ENCODE measurements around the gene ZNF22. TPM values are rescaled to one million over a fixed set of nuclear protein-coding genes. Genes with fewer than 3 reads are reported as not detected.
A peak's percentile ranks its signal among the peaks of the same experiment; 100 is the strongest.

Gene ZNF22
- polyA plus RNA-seq, 1 experiment, result 23.4 TPM

DNA sequence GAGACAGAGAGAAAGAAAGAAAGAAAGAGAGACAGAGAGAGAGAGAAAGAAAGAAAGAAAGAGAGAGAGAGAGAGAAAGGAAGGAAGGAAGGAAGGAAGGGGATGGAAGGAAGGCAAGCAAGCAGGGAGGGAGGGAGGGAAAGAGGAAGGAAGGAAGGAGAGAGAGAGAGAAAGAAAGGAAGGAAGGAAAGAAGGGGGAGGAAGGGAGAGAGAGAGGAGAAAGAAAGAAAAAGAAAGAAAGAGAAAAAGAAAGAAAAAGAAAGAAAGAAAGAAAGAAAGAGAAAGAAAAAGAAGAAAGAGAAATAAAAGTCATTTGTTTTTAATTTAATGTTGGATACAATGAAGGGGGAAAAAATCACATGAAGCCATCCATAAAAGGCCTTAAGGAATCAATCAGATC lies 45.8 kb upstream of the ZNF22 start:
- Histone ChIP-seq H3K9me3 (ENCODE audit: control insufficient read depth, insufficient read depth, low read length) (no peaks in the 10 kb centered on the region), H3K4me3 (ENCODE audit: low read depth, low read length) (no peak overlapping the region), H3K27me3 (ENCODE audit: control insufficient read depth, insufficient read depth, low read length) (no peaks in the 10 kb centered on the region), H3K27ac (ENCODE audit: low read depth, low read length) (peak overlapping the region; percentile 31)
- ChIA-PET POLR2A (no interaction called here), CTCF (no interaction called here)
- no peak for DNase-seq (ENCODE audit: low read depth, low spot score)
- TF ChIP-seq, protein P1, sequence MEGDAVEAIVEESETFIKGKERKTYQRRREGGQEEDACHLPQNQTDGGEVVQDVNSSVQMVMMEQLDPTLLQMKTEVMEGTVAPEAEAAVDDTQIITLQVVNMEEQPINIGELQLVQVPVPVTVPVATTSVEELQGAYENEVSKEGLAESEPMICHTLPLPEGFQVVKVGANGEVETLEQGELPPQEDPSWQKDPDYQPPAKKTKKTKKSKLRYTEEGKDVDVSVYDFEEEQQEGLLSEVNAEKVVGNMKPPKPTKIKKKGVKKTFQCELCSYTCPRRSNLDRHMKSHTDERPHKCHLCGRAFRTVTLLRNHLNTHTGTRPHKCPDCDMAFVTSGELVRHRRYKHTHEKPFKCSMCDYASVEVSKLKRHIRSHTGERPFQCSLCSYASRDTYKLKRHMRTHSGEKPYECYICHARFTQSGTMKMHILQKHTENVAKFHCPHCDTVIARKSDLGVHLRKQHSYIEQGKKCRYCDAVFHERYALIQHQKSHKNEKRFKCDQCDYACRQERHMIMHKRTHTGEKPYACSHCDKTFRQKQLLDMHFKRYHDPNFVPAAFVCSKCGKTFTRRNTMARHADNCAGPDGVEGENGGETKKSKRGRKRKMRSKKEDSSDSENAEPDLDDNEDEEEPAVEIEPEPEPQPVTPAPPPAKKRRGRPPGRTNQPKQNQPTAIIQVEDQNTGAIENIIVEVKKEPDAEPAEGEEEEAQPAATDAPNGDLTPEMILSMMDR (IDR thresholded peaks at IDR 0.05; ENCODE audit: low read depth, low read length), result no peak

DNA sequence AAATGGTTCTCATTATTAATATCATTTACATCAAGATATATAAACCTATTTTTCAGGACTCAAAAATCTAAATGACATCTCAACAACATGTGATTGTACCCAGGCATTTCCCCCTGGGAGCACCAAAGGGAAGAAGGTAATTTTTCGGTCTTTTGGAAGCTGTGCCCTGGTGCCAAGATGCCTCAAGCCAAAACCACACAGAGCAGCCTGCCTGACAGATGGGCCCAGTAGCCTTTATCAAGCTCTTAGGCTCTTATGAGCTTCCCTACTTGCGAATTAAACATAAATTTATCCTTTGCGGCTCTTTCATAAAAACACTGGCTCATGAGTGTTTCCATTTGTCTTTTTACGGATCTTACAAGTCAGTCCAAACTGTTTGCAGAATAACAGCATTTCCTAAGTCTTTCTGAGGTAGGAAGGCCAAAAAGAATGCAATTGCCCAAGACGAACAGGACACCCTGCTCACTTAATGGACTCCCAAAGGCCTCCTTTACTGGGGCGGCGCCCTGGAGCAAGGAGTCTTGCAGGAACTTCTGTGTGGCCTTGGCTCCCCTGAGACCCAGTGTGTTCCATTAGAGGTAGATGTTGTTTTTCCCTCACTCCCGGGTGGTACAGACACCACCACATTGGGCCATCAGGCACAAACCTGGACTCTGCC lies 45.2 kb upstream of the ZNF22 start:
- H3K27me3 ChIP-seq (ENCODE audit: control insufficient read depth, insufficient read depth, low read length), result no peaks in the 10 kb centered on the region
- ChIA-PET CTCF (no interaction called here), POLR2A (no interaction called here)
- no peaks in the 10 kb centered on the region for H3K9me3 ChIP-seq (ENCODE audit: control insufficient read depth, insufficient read depth, low read length)
- H3K4me3 ChIP-seq (ENCODE audit: low read depth, low read length), result no peak overlapping the region
- TF ChIP-seq, protein P1 (IDR thresholded peaks at IDR 0.05; ENCODE audit: low read depth, low read length), result no peak
- H3K27ac ChIP-seq (ENCODE audit: low read depth, low read length), result no peak overlapping the region
- DNase-seq (ENCODE audit: low read depth, low spot score), result no peak

DNA sequence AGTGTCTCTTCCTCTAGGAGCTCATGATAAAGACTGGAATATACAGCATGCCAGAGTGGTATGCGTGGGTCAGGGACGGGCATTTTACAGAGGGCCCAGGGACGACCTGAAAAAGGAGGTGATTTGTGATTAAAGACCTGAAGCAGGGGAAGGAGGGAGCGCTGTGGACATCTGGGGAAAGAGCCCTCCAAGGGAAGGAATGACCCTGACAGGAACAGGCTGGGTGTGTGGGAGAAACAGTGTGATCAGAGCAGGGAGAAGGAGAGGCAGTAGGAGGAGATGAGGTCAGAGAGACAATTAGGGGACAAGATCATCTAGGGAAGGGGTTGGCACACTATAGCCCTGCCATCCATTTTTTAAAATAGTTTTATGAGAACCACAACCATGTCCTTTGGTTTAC lies 44.5 kb upstream of the ZNF22 start:
- no peaks in the 10 kb centered on the region for H3K27me3 ChIP-seq (ENCODE audit: control insufficient read depth, insufficient read depth, low read length)
- H3K9me3 ChIP-seq (ENCODE audit: control insufficient read depth, insufficient read depth, low read length), result no peaks in the 10 kb centered on the region
- H3K4me3 ChIP-seq (ENCODE audit: low read depth, low read length), result no peak overlapping the region
- ChIA-PET CTCF (no interaction called here), POLR2A (no interaction called here)
- TF ChIP-seq, protein P1 (IDR thresholded peaks at IDR 0.05; ENCODE audit: low read depth, low read length), result no peak
- no peak overlapping the region for H3K27ac ChIP-seq (ENCODE audit: low read depth, low read length)
- no peak for DNase-seq (ENCODE audit: low read depth, low spot score)

DNA sequence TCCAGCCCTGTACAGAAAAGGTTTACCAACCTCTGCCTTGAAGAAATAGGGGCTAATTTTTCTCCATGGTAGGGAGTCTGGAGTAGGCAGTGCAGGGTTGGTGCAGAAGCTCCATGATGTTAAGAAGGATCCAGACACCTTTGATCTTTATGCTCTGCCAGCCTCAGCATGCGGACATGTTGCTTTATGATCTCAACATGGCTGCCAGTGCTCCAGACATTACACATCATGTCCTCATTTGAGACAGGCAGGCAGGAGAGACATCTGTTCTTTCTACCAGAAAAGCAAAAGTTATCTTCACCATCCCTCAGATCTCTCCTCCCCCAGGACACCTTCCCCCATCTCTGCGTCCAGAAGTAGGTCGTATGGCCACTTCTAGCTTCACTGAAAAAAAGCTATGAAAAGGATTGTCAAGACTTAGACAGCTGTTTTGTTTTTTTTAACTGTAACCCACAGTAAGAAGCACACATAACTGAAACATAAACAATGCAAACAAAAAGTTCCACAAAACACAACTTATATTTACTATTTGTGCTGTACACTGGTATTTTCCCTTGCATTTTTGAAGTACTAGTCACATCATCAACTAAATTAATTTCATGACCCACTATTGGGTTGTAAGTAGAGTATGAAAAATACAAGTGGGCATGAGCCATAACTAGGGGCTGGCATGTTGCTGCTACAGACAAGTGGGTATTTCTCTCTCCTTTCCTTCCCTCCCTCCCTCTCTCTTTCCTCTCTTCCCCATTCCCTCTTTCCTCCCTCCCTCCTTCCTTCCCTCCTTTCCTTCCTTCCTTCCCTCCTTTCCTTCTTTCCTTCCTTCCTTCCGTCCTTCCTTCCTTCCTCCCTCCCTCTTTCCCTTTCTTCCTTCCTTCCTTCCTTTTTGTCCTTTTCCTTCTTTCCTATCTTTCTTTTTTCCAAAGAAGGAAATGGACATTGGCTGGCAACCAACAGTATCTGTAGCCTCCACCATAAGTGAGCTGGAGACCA lies 43.7 kb upstream of the ZNF22 start:
- POLR2A ChIA-PET, result no interaction called here
- DNase-seq (ENCODE audit: low read depth, low spot score), result no peak
- H3K27me3 ChIP-seq (ENCODE audit: control insufficient read depth, insufficient read depth, low read length), result no peaks in the 10 kb centered on the region
- no peaks in the 10 kb centered on the region for H3K9me3 ChIP-seq (ENCODE audit: control insufficient read depth, insufficient read depth, low read length)
- H3K4me3 ChIP-seq (ENCODE audit: low read depth, low read length), result no peak overlapping the region
- no peak overlapping the region for H3K27ac ChIP-seq (ENCODE audit: low read depth, low read length)
- TF ChIP-seq, protein P1 (IDR thresholded peaks at IDR 0.05; ENCODE audit: low read depth, low read length), result no peak
- CTCF ChIA-PET, result no interaction called here

Measured in AG04450 (cell line).